Pancreas (tissue), 10 donors: ENCODE results near the gene ZCCHC2. TPM values are rescaled to one million over a fixed set of nuclear protein-coding genes. Genes with fewer than 3 reads are reported as not detected.

Experiments used
- ATAC-seq, 4 donors: fragments of 200-7000 bp; cut with Tn5 transposase; one replicate each; pipeline versions ENCODE4 v1.8.0 to v1.9.1; 2020; ENCODE audit warnings: mild to moderate bottlenecking in 4 of 4, moderate library complexity in 4 of 4
- DNase-seq, 6 donors: peaks; one replicate each; pipeline ENCODE4 v3.0.0-alpha.2; 2020
- FAIRE-seq: peaks from 2 replicates; lab custom pipeline; 2012; peaks lifted over from hg19 to GRCh38; lab: Jason Lieb, UNC
- H3K27ac ChIP-seq, 4 donors: fragments of 200-600 bp; sonication (generic); 1 replicate in 3 of 4; 2 replicates in 1 of 4; pipeline versions ENCODE4 v1.5.0 to v1.8.0; 2020
- H3K27me3 ChIP-seq, 4 donors: fragments of 200-600 bp; one replicate each; pipeline ENCODE4 v1.8.0; 2021
- H3K36me3 ChIP-seq, 3 donors: fragments of 200-600 bp; sonication (generic) in 1 of 3; one replicate each; pipeline versions ENCODE4 v1.5.0 to v1.8.0; 2020 to 2021
- H3K4me1 ChIP-seq, 3 donors: fragments of 200-600 bp; one replicate each; pipeline ENCODE4 v1.8.0; 2021
- H3K4me3 ChIP-seq, 4 donors: fragments of 200-600 bp; sonication (generic) in 2 of 4; one replicate each; pipeline versions ENCODE4 v1.5.0 to v1.8.0; 2020 to 2021
- H3K9me3 ChIP-seq, 4 donors: fragments of 200-600 bp; one replicate each; pipeline ENCODE4 v1.8.0; 2021
- CTCF ChIP-seq, 4 donors: fragments of 200-600 bp; sonication (generic) in 3 of 4; IDR thresholded peaks; one replicate each; pipeline versions ENCODE4 v1.5.0 to v1.8.0; 2021; ENCODE audit warnings: antibody characterized with exemption in 4 of 4
- WGBS, 2 donors: extraction: QIAGEN DNeasy Blood & Tissue Kit; methylation state at CpG; one replicate each; pipeline ENCODE4 v1.1.7; 2013; 5-methylcytosine and 5-hydroxymethylcytosine counted together
- intact Hi-C, 3 donors: fragments of 100-400 bp; cut with DNase I; formaldehyde crosslinking; loops; one replicate each; pipeline versions ENCODE4 v1.11.1 to v1.14.2; 2022
- polyA plus RNA-seq, 2 donors: library from polyadenylated mRNA; stranded (reverse); fragments of 200-250 nt; gene quantifications; one replicate each; pipeline ENCODE4 v1.2.3, GENCODE V29; 2013
- total RNA-seq, 6 donors: library from RNA; stranded (reverse); fragmentation: NEBNext Ultra II Directional in 4 of 6; extraction: Animal tissue kit (Norgen Biotek cat#: 25700) in 4 of 6; gene quantifications; one replicate each; pipeline versions ENCODE4 v1.2.1 to v1.2.4, GENCODE V29; 2021 to 2023
- donor health status: healthy with polysubstance abuse.
- donor health status: DM: no; HTN: no; CAD: no; lungs with moderate emphysema.
- donor health status: DM: no; HTN: no; CAD: no.
- donor health status: control.
- donor health status: control.
- donor health status: Bipolar disorder and iron deficiency.
- donor health status: DM: yes; HTN: yes; CAD: no.
- donor health status: DM: no; HTN: no; CAD: no.
- donor health status: DM: no; HTN: no; CAD: no.
- donor health status: DM: yes; HTN: yes; CAD: no.

ZCCHC2 gene
- total and polyA plus RNA-seq, 8 donors, result 4.1 to 14.2 (median 7.8) TPM

- 58 to 71% methylated on average over 8 of the region's 8 CpGs for WGBS, 2 donors
- no peak for TF ChIP-seq CTCF (IDR thresholded peaks at IDR 0.05)
- Histone ChIP-seq H3K27ac (no peak overlapping the region), H3K27me3 (peaks cover 0 to 5% (median 0%) of the 10 kb centered on the region in 4 donors), H3K4me1 (no peaks in the 10 kb centered on the region), H3K36me3 (no peaks in the 10 kb centered on the region), H3K9me3 (no peaks in the 10 kb centered on the region), H3K4me3 (no peak overlapping the region)
- FAIRE-seq (no peak), ATAC-seq (no peak), DNase-seq (no peak)
- intact Hi-C loops, result loop anchor here in 1 of 3 donors (10.0 kb wide), 1 partner anchor 373 kb away; no protein-coding TSS in a partner anchor
These were observed 79.0 kb downstream of the ZCCHC2 start for GRCh38 chr18:62601871-62602270.

GRCh38 chr18:62602706-62603105 lies 79.9 kb downstream of the ZCCHC2 start:
- FAIRE-seq (no peak), ATAC-seq (no peak), DNase-seq (no peak)
- Histone ChIP-seq H3K36me3 (no peaks in the 10 kb centered on the region), H3K4me1 (no peaks in the 10 kb centered on the region), H3K9me3 (no peaks in the 10 kb centered on the region), H3K27me3 (no peaks in the 10 kb centered on the region), H3K27ac (no peak overlapping the region), H3K4me3 (no peak overlapping the region)
- intact Hi-C loops, result loop anchor here in 1 of 3 donors (10.0 kb wide), 1 partner anchor 372 kb away; no protein-coding TSS in a partner anchor
- WGBS, 2 donors, result 78 to 82% methylated on average over 8 of the region's 8 CpGs
- TF ChIP-seq CTCF (IDR thresholded peaks at IDR 0.05), result no peak

GRCh38 chr18:62603211-62603610 lies 80.4 kb downstream of the ZCCHC2 start:
- H3K9me3 ChIP-seq, result no peaks in the 10 kb centered on the region
- DNase-seq, result no peak
- no peaks in the 10 kb centered on the region for H3K27me3 ChIP-seq
- 67 to 70% methylated on average over 6 of the region's 6 CpGs for WGBS, 2 donors
- H3K4me3 ChIP-seq, result no peak overlapping the region
- ATAC-seq, result no peak
- no peak overlapping the region for H3K27ac ChIP-seq
- intact Hi-C loops, result loop anchor here in 1 of 3 donors (10.0 kb wide), 1 partner anchor 372 kb away; no protein-coding TSS in a partner anchor
- H3K4me1 ChIP-seq, result no peaks in the 10 kb centered on the region
- H3K36me3 ChIP-seq, result no peaks in the 10 kb centered on the region
- no peak for FAIRE-seq
- no peak for TF ChIP-seq CTCF (IDR thresholded peaks at IDR 0.05)

- H3K4me3 ChIP-seq, result no peak overlapping the region
- DNase-seq (no peak), FAIRE-seq (no peak), ATAC-seq (no peak)
- intact Hi-C loops, result loop anchor here in 1 of 3 donors (10.0 kb wide), 1 partner anchor 371 kb away; no protein-coding TSS in a partner anchor
- no peaks in the 10 kb centered on the region for H3K27me3 ChIP-seq
- no peak overlapping the region for H3K27ac ChIP-seq
- WGBS, 2 donors, result 59 to 69% methylated on average over 13 of the region's 13 CpGs
- TF ChIP-seq CTCF (IDR thresholded peaks at IDR 0.05), result no peak
- no peaks in the 10 kb centered on the region for H3K9me3 ChIP-seq
- H3K4me1 ChIP-seq, result no peaks in the 10 kb centered on the region
- no peaks in the 10 kb centered on the region for H3K36me3 ChIP-seq
These were observed 81.2 kb downstream of the ZCCHC2 start for GRCh38 chr18:62603979-62604378.

GRCh38 chr18:62605685-62606084 lies 82.9 kb downstream of the ZCCHC2 start:
- Histone ChIP-seq H3K9me3 (no peaks in the 10 kb centered on the region), H3K36me3 (no peaks in the 10 kb centered on the region), H3K4me3 (no peak overlapping the region), H3K4me1 (no peaks in the 10 kb centered on the region), H3K27me3 (no peaks in the 10 kb centered on the region), H3K27ac (no peak overlapping the region)
- no peak for TF ChIP-seq CTCF (IDR thresholded peaks at IDR 0.05)
- intact Hi-C loops, result loop anchor here in 1 of 3 donors (10.0 kb wide), 1 partner anchor 369 kb away; no protein-coding TSS in a partner anchor
- WGBS, 2 donors, result 80 to 86% methylated on average over 12 of the region's 12 CpGs
- DNase-seq, result no peak
- no peak for FAIRE-seq
- ATAC-seq, result no peak
